HG03469 (cell line): ENCODE results near the gene HHAT.

Source experiments
- ATAC-seq: cut with Tn5 transposase; IDR thresholded peaks from one replicate; pipeline ENCODE4 v1.9.1; 2021; ENCODE audit warnings: mild to moderate bottlenecking, moderate library complexity, moderate number of reproducible peaks; ENCODE audit not compliant: unreplicated experiment

HHAT gene

DNA sequence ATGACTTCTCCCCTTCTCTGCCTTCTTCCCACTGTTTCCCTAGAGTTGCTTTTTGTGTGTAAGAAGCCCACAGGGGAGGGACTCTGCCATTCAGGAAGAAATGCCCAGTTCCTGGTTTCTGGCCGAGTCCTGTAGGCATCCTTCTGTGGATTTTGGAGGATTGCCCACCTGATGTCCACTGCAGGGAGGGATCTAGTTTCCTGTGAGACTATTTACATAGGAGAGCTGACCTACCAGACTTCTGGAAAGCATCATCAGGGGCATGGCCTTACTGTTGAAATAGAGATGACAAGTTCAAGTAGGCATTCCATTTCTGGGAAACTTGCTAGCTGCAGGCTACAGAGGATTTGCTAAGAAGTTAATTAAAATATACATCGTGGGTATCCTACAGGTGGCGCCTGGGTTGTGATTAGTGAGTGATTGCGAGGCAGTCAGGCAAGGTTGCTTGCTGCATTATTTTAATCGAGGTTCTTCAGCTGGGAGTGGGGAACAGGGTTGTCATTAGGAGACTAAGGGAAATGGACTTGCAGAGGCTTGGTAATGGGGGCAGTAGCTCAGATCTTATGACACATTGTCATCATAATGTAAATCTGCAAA is 148.7 kb downstream of the HHAT start:
- ATAC-seq = no peak

DNA sequence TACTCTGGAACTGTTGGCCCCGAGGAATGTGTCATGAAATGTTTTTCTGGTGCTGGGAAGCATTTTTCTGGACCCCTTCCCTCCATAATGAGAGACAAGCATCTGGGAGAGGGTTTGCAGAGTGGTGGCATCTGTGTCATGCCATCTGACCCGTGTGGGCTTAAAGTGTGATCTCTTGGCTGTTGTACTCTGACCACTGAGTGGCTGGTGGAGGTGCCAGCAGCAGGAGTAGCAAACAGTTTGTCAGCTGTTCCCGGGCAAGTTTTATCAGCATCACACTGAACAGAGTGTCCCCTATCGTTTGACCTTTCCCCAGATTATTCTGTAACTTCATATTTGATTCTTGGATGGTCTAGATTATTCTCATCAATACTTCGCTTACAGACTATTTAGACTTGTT is 150.1 kb downstream of the HHAT start:
- no peak for ATAC-seq

DNA sequence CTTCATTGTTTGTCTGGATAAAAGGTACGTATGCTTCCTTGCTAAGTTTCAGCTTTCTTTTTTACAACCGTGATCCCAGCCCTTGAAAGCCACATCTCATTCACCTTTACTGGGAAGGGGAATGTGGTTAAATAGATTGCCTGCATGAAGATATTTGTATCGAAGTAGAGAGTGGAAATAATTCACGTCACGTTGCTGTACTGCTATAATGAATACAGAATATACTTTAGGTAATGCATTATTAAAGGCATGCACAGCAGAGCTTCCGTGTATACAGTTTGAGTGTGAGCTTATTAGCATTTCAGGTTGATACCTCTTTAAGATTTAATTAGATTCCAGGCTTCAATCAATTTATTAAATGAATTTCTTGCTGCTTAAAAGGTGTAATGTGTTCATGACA is 153.8 kb downstream of the HHAT start:
- ATAC-seq = no peak

DNA sequence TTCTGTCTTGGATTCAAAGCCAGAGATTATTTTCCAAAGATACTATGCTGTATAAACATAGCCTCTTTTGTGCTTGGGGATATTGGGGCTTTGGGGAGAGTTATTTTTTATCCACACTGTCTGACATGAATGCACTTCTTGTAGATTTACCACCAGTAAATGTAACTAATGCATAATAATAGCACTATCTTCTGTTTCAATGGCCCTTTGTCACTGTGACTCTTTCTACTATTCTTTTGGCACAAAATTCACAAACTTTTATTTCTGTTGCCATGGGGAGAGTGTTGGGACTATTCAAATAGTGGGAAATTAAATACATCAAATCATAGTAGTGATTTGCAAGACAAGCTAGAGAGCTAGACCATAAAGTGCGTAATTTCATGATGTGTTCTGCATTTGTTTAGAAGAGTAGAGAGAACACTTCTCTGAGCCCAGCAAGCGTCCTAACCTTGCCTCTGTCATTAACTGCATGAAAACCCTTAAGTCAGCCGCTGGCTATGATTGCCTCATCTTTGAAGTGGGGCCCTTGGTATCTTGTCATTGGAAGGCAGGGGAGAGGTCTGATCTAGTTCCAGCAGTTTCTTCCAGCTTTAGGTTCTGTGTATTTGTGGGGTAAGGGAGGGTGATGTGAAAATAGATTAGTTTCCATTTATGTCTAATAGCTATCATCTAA is 154.4 kb downstream of the HHAT start:
- ATAC-seq = no peak

DNA sequence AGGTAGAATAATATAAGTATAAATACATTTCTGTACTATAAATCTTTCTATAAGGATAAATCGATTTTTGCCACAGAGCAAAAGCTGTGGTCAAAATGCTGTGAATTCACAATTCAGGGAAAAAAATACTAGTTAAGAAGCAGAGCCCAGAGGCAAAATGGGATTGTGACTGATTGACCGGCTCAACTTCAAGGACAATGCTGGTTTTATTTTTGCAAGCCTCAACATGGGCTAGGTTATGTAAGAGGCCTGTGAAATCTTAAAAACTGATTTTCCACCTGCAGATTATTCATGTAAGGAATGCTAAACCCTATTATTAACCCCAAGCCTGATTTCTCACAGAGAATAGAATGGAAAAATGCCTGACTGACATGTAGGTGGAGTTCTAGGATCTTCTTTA is 155.1 kb downstream of the HHAT start:
- no peak for ATAC-seq

DNA sequence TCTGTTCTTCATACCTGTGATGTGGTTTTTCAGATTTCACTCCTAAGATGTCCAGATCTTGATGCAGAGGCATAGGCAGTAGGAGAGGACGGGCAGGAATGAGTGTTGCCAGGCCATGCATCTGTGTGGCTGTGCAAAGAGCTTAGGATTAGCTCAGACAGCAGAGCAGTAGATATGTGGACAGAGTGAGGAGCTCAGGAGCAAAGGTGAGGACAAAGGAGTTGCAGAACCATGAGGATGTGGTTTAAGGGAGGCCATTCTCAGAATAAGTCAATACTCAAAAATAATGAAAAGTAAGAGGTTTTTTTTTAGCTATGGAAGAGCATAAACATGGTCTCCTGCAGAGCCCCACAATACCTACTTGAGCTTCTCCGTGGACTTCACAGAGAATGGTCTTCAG is 158.3 kb downstream of the HHAT start:
- no peak for ATAC-seq

DNA sequence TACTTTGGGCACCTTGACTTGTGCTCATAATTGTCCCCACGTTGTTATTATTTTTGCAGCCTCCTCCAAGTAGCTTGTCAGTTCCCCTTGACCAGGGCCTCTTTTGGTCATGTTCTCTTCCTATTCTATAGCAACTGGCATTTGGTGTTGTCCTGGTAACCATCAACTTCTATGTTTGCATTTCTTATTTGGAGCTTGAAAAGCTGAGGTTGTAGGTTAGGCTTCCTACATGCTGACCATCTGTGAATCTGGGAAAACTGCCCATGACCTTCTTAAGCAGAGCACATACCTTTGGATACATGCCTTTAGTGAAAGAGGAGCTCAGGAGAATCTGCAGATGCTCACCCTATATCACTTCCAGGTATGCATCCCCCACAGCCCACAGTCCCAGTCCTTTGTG is 160.8 kb downstream of the HHAT start:
- no peak for ATAC-seq

DNA sequence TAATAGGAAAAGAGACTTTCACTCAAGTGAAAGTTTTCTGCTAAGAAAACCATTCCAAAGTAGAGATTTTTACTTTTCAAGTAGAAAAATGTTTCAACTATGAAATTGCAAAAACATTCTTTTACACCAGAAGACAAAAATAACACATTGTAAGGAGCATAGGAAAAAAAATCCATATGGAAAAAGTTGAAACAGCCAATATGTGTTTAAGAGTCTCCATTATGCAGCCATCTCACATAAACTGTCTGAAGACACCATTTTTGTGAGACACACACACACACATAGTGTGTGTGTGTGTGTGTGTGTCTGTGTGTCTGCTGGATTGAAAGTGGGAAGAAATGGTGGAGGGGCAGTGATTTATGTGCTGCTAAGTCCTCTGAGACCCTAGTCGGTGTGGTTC is 162.1 kb downstream of the HHAT start:
- ATAC-seq = no peak

DNA sequence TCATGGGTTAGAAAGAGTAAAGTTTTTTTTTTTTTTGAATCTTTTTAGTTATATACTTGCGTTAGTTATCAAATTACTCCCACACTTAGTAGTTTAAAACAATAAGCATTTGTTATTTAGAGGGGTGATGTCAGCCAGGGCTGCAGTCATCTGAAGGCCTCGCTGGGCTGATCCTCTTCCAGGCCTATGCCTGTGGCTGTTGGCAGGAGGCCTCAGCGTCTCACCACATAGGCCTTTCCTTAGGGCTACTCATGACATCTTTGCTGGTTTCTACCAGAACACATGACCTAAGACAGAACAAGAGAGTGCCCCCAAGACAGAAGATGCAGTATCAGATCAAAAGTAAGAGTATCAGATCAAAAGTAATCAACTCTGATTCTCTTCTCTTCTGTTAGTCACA is 167.4 kb downstream of the HHAT start:
- no peak for ATAC-seq

DNA sequence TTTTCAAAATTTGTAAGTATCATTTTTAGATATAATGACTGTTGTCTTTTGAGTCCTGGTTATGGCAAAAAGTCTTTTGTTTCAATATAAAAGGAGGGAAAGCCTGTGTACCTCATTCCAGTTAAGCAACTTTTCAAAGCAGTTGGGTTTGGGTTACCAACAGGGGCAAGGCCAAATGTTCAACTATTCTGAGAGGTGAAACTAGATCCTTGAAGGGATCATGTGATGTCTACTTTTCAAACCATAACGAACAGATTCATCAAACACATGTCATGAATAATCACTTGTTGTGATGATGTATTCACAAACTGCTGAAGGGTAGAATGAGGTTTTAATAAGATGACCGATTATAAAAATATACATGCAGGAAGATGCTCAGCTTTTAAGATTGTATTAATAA is 171.3 kb downstream of the HHAT start:
- ATAC-seq = no peak

DNA sequence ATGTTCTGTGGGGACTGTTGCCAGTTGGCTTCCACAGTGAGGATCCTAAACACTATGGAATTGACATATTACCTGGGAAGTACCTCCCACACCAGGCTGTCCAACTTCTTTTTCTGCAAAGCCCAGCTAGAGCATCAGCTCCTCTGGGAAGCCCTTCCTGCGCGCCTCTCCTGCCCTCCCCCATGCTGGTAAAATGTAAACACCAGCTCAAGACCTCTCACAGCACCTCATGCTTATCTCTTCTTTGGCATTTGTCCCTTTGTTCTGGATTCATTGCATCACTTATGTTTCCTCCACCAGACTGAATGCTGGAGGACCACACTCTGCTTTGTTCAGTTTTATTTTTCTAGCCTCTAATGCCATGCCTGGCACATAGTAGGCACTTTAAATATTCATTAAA is 172.1 kb downstream of the HHAT start:
- ATAC-seq = no peak

DNA sequence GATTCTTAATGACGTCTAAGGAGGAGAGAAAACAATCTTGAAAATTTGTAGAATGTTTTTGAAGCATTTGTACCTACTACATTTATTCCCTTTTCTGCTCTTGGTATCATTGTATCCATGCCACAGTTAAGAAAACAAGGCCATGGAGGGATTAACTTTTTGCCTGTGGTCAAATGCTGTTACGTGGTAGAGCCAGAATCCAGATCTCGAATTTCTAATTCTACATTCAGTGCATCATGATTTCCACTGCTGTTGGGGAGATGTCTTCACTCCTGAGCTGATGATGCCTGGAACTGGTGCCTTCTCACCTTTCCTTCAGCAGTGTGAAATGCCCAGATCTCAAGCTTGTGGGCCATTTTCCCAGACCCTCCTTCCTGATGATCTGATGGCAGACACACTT is 175.6 kb downstream of the HHAT start:
- ATAC-seq = no peak

DNA sequence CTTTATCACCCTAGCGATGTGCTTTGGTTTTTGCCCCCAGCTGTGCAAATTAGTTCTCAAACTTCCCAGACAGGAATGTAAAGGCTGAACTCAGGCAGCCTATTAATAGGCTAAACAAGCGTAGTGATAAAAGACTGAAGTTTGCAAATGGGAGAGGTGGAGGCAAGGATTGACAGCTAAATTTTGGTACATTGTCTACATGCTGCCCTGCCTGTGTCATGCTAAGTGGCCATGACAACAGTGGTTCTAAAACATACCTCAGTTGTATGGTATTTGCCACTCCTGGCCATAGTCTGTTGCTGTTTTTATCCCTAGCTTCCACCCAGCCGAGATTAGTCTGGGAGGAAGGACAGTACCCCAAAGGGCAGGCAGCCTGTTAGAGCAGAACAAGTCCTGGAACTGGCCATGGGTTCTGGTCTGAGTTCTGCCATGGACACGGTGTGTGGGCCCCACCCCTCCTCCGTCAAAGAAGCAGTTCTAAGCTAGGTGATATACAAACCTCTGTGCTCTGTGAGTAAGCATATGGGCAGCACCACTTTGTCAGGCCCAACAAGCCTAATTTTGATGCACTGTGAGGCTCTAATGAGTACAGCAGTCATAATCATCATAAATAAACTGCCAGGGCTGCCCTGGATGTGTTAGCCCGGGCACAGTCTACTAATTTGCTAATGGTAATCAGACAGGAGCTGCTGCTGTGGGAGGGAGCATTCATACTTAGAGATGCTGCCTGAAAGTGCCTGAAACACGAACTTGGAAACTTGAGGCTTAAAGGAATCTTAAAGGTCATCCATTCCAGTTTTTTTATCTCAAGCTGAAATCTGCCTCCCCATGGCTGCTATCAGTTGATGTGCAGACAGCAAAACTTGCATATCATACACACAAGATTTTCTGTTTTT is 177.1 kb downstream of the HHAT start:
- ATAC-seq = no peak

DNA sequence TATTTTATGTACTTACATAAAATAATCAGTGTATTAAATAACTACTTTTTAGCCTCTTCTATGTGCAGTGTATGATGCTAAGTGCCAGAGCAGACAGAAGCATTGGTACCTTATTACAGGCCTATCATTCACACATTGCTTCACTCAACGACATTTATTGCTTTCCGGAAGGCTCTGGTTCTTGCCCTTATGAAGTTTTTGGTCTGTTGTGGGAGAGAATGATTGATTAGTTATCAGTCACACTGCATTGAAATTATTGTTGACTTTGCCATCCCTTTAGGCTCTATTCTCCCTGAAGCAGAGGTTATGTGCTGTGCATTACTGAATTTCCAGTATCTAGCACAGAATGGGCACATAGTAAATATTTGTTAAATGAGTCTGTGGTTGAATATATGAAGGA is 178.0 kb downstream of the HHAT start:
- ATAC-seq = no peak

DNA sequence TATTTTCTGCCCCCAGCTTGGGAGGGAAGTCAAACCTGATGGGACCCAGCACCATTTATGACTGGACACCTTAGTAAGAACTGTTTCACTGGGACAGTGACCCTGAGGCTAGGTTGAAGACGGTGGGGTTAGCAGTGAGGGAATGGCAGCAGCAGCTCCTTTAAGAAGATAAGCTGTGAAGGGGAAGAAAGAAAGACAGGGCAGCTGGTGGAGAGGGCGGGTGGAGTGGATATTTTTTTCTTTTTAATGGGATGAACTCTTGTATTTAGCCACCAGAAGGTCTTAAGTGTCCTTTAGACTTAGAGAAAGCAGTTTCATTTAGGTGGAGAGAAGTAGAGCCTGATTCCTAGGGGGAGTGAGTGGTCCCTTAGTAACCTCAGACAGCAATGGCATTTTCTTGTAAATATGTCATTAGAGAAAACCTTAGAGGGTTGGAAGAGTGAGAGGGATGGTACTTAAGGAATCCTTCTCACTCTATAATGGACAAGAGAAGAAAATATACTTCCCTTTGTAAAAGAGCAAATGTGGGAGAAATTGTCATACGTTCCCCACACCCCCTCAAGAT is 187.5 kb downstream of the HHAT start:
- no peak for ATAC-seq

DNA sequence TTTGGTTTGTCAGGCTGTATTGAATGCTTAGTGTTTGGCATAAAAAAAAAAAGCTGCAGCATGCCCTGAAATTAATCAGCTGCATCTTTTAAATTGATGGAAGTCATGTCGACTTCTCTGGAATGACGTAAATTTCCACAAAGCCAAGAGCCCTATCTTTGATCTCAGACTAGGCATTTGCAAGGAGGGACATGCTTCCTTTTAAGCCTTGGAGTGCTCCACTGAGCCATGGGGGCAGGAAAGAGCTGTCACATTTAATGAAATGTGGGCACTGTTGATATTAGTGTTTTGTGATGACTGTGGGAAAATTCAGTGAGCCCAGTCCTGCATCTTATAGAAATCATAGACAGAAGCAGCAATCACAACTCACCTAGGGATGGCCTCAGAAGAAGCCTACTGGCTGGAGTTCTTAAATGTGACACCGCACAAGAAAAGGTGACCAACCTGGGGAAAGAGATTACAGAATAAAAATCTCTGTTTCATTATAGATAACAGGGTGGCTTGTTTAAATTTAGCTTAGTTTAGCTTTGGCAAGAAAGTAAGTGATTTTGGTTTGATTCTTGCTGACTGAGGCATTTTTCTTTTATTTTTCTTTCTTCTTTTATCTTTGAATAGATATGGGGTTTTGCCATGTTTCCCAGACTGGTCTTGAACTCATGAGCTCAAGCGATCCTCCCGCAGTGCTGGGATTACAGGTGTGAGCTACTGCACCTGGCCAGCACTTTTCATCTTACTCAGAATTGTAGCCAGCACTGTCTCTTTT is 188.2 kb downstream of the HHAT start:
- no peak for ATAC-seq

DNA sequence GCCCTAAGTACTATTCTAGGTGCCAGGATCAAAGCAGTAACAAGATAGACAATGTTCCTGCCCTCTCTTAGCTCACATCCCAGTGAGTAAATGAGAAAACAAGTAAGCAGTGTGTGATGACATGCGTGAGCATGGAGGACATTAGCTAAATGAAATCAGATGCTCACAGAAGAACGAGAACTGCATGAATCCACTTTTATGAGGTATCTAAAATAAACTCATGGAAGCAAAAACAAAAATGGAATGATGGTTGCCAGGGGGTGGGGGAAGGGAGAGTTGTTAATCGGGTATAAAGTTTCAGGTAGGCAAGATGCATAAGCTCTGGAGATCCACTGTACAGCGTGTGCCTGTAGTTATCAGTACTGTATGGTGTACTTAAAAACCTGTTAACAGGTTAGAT is 195.1 kb downstream of the HHAT start:
- ATAC-seq = no peak

DNA sequence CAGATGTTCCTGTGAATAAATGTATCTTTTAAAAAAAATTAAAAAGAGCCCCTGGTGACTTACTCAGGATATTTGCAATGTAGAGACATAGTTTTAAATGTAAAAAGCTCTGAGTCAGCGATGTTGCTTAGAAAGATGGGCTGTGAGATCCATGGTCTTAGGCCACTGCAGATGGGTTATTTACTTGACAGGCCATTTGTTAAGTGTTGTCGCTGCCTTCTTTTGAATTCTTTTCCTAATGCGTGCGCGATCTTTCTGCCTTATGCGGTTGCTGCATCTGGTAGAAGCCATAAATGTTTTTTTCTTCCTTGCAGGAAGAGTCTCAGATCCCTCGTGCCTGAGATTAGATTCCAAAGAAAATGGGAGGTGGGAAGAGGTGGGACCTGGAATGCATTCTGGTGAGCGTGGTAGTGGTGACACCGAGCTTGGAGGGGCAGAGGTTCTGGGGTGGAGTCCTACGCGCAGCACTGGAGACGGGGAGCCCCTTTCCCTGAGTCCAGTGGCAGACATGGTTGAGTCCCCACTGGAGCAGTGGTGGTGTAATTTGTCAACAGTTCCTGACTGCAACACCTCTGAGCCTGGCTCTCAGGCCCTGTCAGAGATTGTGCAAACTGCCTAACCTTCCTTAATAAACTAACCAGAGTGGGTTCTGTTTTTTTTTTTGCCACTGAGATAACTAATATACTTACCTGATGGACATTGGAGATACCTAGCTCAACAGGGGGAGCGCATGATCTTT is 197.2 kb downstream of the HHAT start:
- ATAC-seq = no peak

DNA sequence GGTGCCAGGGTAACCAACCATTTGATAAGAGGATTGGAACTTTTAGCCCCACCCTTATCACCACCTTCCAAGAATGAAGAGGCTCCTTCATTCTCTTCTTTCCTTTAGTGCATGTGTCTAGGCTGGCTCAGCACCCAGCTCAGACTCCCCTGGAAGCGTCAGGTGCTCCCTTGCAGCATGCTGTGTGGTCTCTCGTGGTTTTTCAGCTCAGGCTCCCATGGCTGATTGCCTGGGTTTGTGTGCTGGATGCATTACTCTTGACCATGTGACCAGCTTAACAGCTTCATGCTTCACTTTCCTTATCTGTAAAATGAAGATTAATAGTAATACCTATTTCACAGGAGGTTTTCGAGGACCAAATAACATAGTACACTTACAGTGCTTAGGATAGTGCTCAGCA is 198.4 kb downstream of the HHAT start:
- ATAC-seq = no peak

DNA sequence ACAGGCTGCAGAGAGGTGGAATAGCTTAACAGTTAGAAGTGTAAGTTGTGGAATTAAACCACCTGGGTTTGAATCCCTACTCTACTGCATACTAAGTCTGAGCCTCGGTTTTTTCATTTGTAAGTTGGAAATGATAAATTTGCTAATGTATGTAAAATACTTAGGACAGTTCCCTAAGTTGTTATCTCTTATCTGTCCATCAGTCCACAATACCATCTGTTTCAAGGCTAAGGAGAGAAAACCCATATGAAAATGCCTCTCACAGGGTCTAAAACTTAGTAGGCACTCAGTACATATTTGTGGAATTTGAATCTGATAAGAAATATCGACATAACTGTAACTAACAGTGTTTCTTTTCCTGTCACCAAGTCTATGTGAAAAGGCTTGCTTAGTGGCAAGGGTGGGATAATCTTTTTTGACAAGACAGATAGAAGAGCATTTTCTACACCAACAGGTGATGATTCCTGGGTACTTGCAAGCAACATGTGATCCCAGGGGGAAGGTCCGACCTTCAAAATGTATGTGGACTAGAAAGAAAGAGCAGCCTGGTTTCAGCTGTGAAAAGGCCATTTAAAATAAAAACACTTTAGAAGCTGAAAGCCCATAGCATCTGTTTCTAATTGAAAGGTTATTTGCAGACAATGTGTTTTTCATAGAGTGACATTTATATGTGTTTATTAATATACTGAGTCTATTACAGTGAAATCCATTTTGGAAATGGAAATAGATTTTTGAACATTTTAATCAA is 202.9 kb downstream of the HHAT start:
- no peak for ATAC-seq
